Measurements from ENCODE around the gene TRIML1.

TRIML1 gene, protein sequence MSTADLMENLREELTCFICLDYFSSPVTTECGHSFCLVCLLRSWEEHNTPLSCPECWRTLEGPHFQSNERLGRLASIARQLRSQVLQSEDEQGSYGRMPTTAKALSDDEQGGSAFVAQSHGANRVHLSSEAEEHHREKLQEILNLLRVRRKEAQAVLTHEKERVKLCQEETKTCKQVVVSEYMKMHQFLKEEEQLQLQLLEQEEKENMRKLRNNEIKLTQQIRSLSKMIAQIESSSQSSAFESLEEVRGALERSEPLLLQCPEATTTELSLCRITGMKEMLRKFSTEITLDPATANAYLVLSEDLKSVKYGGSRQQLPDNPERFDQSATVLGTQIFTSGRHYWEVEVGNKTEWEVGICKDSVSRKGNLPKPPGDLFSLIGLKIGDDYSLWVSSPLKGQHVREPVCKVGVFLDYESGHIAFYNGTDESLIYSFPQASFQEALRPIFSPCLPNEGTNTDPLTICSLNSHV

GRCh38 chr4:188139141-188139540, at the start of gene TRIML1:
Gene TRIML1, plus strand, starts transcription at chr4:188139441. Its CDS starts 118 bp downstream, at chr4:188139559.
- DNase-seq: no peak

- peak; percentile 23 for DNase-seq
These were observed 46.4 kb upstream of the TRIML1 start for GRCh38 chr4:188092824-188093223.

- no peak for DNase-seq
These were observed 32.8 kb upstream of the TRIML1 start for GRCh38 chr4:188106454-188106853.

GRCh38 chr4:188107931-188108843, 31.1 kb upstream of the TRIML1 start:
- DNase-seq: peak; percentile 42

DNA sequence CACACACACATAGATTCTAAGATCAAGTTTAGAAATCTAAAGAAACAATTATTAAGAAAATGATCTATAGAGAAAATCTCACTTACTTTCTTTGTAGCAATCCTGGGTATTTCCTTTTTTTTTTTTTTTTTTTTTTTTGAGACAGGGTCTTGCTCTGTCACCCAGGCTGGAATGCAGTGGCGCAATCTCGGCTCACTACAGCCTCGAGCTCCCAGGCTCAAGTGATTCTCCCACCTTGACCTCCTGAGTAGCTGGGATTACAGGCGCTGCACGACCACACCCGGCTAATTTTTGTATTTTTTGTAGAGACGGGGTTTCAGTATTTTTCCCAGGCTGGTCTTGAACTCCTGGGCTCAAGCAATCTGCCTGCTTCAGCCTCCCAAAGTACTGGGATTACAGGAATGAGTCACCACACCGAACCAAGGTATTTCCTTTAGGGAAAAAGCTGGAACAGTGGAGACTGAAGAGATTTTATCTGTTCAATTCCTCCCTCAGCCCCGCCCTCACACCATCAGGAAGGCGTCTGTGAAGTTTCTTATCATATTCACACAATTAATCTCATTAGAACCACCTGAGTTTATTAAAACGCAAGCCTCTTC, 30.0 kb upstream of the TRIML1 start, which contains the start of gene TRIML2:
Gene TRIML2, minus strand, starts transcription at position 447 of the 599 bp plus-strand sequence. CDS start 4,235 bp downstream, outside the sequence.
- peak; percentile 48 for DNase-seq

DNA sequence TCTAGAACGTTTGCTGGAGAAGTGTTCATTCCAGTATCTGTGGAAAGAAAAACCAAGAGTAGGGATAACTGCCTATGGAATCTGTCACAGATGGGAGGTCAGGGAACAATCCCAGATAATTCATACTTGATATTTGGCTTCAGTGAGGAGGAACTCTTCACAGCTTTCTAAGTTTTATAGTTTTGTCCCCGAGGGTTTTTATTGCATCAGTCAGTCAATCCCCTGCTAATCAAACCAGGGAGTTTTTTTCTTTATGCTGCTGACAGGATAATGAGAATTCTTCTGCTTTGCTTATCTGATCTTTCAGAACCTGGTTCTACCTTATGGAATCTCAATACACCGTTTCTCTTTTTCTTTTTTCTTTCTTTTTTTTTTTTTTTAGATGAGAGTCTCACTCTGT, 29.2 kb upstream of the TRIML1 start:
- peak; percentile 12 for DNase-seq

- peak; percentile 26 for DNase-seq
These were observed 28.3 kb upstream of the TRIML1 start for GRCh38 chr4:188110741-188111471.

GRCh38 chr4:188111955-188112354, 27.3 kb upstream of the TRIML1 start:
- no peak for DNase-seq

- peak; percentile 19 for DNase-seq
These were observed 26.1 kb upstream of the TRIML1 start for GRCh38 chr4:188113156-188113555.

DNA sequence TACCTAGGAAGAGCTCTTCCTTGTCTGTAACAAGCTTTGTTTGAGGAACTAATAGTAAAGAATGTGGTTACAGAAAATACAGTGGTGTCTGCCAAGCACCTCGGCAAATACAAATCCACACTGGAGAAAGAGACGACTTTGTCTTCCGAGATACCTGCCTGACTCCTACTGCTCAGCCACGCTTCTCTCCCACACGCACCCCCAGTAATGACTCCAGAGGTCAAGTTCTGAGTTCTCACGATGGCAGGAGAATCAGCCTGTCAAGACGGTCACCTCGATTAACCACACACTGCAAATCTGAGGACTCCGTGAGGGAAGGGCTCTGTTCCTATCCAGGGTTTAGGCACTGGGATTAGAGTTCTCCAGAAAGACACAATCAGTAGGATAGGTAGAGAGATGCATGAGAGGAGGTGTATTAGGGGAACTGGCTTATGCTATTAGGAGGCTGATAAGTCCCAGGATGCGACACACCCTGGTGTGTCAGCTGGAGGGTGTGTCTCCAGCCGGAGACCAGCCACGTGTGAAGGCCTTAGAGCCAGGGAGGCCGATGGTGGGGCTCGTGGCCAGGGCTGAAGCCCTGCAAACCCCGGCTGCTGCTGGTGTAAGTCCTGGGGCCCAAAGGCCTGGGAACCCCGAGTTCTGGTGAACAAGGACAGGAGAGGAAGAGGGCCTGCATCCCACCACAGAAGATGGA, 21.5 kb upstream of the TRIML1 start:
- DNase-seq: no peak

DNA sequence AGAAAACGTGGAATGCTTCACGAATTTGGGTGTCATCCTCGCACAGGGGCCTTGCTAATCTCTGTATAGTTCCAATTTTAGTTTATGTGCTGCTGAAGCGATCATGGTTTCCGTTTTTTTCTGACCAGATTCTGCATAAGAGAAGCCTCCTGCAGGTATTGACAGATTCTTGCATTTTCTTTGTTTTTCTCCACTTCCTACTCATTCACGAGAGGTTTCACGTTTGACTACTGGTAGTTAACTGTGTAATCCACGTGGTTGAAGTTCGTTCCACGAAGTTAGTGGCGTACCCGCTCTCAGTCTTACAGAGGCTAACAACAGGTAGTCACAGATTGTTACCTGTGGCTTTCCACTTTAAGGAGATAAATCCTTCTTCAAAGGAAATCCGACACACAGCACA, 17.7 kb upstream of the TRIML1 start:
- no peak for DNase-seq

GRCh38 chr4:188127214-188127874, 11.9 kb upstream of the TRIML1 start:
- DNase-seq: peak; percentile 88

DNA sequence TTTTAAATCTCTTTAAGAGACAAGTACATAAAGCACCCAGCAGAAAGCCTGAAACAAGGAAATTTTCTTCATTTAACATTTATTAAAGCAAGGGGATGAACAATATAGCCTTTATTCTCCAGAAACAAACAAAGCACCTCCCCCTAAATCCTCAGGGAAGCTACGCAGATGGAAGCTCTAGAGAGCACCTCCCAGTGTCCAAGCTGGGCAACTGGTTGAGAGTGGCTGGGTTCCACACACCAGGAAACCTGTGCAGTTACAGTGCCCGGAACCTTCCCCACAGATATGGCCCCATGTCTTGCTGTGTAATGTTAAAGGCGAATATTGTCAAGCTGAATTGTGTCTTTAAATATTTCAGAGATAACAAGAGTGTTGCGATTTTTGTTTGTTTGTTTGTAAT, 8.9 kb upstream of the TRIML1 start:
- DNase-seq: no peak

DNA sequence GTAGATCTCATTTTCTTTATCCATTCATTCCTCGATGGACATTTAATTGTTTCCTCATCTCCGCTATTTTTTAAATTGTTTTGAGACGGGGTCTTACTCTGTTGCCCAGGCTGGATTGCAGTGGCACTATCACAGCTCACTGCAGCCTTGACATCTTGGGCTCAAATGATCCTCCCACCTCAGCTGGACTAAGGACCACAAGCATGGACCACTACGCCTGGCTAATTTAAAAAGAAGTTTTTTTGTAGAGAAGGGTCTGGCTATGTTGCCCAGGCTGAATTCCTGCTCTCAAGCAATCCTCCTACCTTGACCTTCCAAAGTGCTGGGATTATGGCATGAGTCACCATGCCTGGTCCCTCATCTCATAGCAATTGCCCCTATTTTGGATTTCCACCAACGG, 7.0 kb upstream of the TRIML1 start:
- DNase-seq: no peak

GRCh38 chr4:188138227-188138626, 1.0 kb upstream of the TRIML1 start:
- no peak for DNase-seq

DNA sequence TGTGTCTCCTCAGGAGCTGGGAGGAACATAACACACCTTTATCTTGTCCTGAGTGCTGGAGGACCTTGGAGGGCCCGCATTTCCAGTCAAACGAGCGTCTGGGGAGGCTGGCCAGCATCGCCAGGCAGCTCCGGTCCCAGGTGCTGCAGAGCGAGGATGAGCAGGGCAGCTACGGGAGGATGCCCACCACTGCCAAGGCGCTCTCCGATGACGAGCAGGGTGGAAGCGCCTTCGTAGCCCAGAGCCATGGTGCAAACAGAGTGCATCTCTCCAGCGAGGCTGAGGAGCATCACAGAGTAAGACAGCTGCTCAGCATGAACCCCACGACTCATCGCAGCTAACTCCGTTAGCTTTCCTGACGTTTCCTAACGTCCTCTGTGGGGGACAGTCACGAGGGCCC, 430 bp downstream of the TRIML1 start:
- no peak for DNase-seq

DNA sequence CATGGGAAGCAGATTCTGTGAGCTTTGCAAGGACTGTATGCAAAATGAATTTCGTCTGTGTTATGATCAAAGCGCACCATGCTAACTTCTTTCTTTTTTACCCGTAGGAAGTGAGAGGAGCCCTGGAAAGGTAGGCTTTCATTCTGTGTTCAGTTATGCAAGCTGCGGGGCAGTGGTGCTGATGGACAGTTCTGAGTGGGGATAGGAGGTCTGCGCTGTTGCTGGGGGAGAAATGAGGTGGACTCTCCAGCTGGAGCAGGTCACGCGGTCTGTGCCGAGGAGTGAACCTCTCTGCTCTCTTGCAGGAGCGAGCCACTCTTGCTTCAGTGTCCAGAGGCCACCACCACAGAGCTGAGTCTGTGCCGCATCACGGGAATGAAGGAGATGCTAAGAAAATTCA, 4.5 kb downstream of the TRIML1 start:
- DNase-seq: no peak

- DNase-seq: peak; percentile 33
These were observed 6.4 kb downstream of the TRIML1 start for GRCh38 chr4:188145601-188146000.

GRCh38 chr4:188146618-188147017, 7.4 kb downstream of the TRIML1 start:
- no peak for DNase-seq

GRCh38 chr4:188147176-188147575, 7.9 kb downstream of the TRIML1 start:
- DNase-seq: no peak

- DNase-seq: no peak
These were observed 8.5 kb downstream of the TRIML1 start for GRCh38 chr4:188147776-188148175.

Measured in fibroblast of skin of right quadriceps (primary cell).